K562 (cell line): ENCODE measurements around the gene RALGAPA2. TPM values are rescaled to one million over a fixed set of nuclear protein-coding genes. Genes with fewer than 3 reads are reported as not detected.

Experiments
- ATAC-seq: fragments of 200-7000 bp; cut with Tn5 transposase; 3 replicates; pipeline ENCODE4 v1.9.1; 2020; ENCODE audit warnings: moderate library complexity
- Bru-seq: library from RNA; stranded (reverse); fragments of 400-500 nt; gene quantifications from one replicate; lab custom pipeline; 2021; lab: Mats Ljungman, UMichigan
- BruChase-seq, 2 experiments: library from RNA; stranded (reverse); fragments of 400-500 nt; gene quantifications; one replicate each; lab custom pipeline; 2021; lab: Mats Ljungman, UMichigan
- BruUV-seq: library from RNA; stranded (reverse); fragments of 400-500 nt; replicated peaks from 2 replicates; lab custom pipeline; 2021; lab: Mats Ljungman, UMichigan
- CTCF ChIA-PET: fragments of 300-600 bp; formaldehyde crosslinking; extraction: SDS; loops from one replicate; lab custom pipeline; 2021; ENCODE audit warnings: low intra/inter-chr PET ratio; lab: Yijun Ruan, JAX
- POLR2A ChIA-PET: fragments of 300-600, 350-650 bp; sonication (Branson Sonifier 250); formaldehyde crosslinking; extraction: SDS; loops from one replicate; lab custom pipeline; 2021; ENCODE audit warnings: antibody characterized with exemption, inconsistent platforms; lab: Yijun Ruan, JAX
- DNase-seq, 4 experiments: peaks; one replicate each; pipeline versions ENCODE4 v3.0.0 to v3.0.0-alpha.2; 2011 to 2018; ENCODE audit warnings: low spot score in 3 of 4, mixed read lengths in 3 of 4; ENCODE audit errors: extremely low read depth in 1 of 4
- FAIRE-seq: peaks from 2 replicates; lab custom pipeline; 2011; peaks lifted over from hg19 to GRCh38; lab: Jason Lieb, UNC
- H2AFZ ChIP-seq: 2 replicates; pipeline ENCODE4 v1.6.0; 2011; ENCODE audit warnings: low read depth, low read length, control low read depth, inconsistent platforms
- H3K27ac ChIP-seq: fragments of 200-600 bp; 3 replicates; pipeline ENCODE4 v1.8.0; 2011; ENCODE audit warnings: low read depth, mild to moderate bottlenecking, control low read depth, inconsistent platforms, low read length, moderate library complexity, mixed read lengths; ENCODE audit errors: extremely low read depth
- H3K27me3 ChIP-seq, 2 experiments: fragments of 300-600 bp in 1 of 2; 2 replicates in 1 of 2; 3 replicates in 1 of 2; pipeline versions ENCODE4 v1.6.0 to v1.8.0; 2011; ENCODE audit warnings: inconsistent platforms in 2 of 2, low read length in 2 of 2, mild to moderate bottlenecking in 1 of 2, mixed read lengths in 1 of 2, moderate library complexity in 1 of 2; ENCODE audit not compliant: control insufficient read depth in 2 of 2, insufficient read depth in 2 of 2
- H3K36me3 ChIP-seq: fragments of 300-600 bp; 3 replicates; pipeline ENCODE4 v1.8.0; 2011; ENCODE audit warnings: mild to moderate bottlenecking, low read length, inconsistent platforms; ENCODE audit not compliant: control insufficient read depth, insufficient read depth
- H3K4me1 ChIP-seq, 2 experiments: fragments of 200-600 bp in 1 of 2; replicated peaks in 1 of 2; 2 replicates in 1 of 2; 3 replicates in 1 of 2; pipeline versions ENCODE4 v1.5.1 to v1.8.0; 2011; ENCODE audit warnings: inconsistent platforms in 2 of 2, low read length in 2 of 2, mild to moderate bottlenecking in 1 of 2, mixed read lengths in 1 of 2, moderate library complexity in 1 of 2; ENCODE audit not compliant: control insufficient read depth in 2 of 2, insufficient read depth in 2 of 2
- H3K4me2 ChIP-seq: 2 replicates; pipeline ENCODE4 v1.6.1; 2011; ENCODE audit warnings: low read length, control low read depth, inconsistent platforms, mixed read lengths; ENCODE audit not compliant: insufficient read depth
- H3K4me3 ChIP-seq: fragments of 200-600 bp; sonication (generic), shearing (Covaris generic); 2 replicates; pipeline ENCODE4 v1.5.1; 2016; ENCODE audit warnings: control low read depth, inconsistent platforms
- H3K79me2 ChIP-seq: fragments of 200-600 bp; 3 replicates; pipeline ENCODE4 v1.8.0; 2011; ENCODE audit warnings: low read length, inconsistent platforms; ENCODE audit not compliant: control insufficient read depth, insufficient read depth
- H3K9ac ChIP-seq, 2 experiments: 2 replicates each; pipeline versions ENCODE4 v1.6.0 to v1.6.1; 2011; ENCODE audit warnings: low read depth in 2 of 2, low read length in 2 of 2, control low read depth in 1 of 2, inconsistent platforms in 1 of 2, mild to moderate bottlenecking in 1 of 2, mixed read lengths in 1 of 2; ENCODE audit not compliant: insufficient read depth in 1 of 2
- H3K9me1 ChIP-seq: one replicate; pipeline ENCODE4 v1.6.0; 2011; ENCODE audit warnings: inconsistent platforms, mild to moderate bottlenecking, low read length, moderate library complexity; ENCODE audit not compliant: control insufficient read depth, insufficient read depth
- H3K9me3 ChIP-seq: replicated peaks from 2 replicates; pipeline ENCODE4 v1.5.1; 2011; ENCODE audit warnings: low read depth, low read length, inconsistent platforms; ENCODE audit not compliant: control insufficient read depth, insufficient read depth
- H4K20me1 ChIP-seq: replicated peaks from 2 replicates; pipeline ENCODE4 v1.6.1; 2011; ENCODE audit warnings: low read length, inconsistent platforms, mixed read lengths; ENCODE audit not compliant: control insufficient read depth, insufficient read depth
- HCFC1 ChIP-seq: IDR thresholded peaks from 2 replicates; pipeline ENCODE4 v1.6.1; 2012; ENCODE audit warnings: low read depth, low read length, improper control_type of control experiment
- HMGXB4 ChIP-seq: sonication (generic); formaldehyde crosslinking; IDR thresholded peaks from 2 replicates; pipeline ENCODE4 v1.8.1; 2023; ENCODE audit warnings: mild to moderate bottlenecking, missing genetic modification reagents
- HNRNPUL1 ChIP-seq: fragments of 200-400 bp; formaldehyde crosslinking; IDR thresholded peaks from 2 replicates; pipeline ENCODE4 v1.6.1; 2017; ENCODE audit warnings: low read length
- KDM1A ChIP-seq, 2 experiments: fragments of 450-650 bp; IDR thresholded peaks; 2 replicates each; pipeline ENCODE4 v1.6.1; 2016; ENCODE audit warnings: mild to moderate bottlenecking in 2 of 2
- MEF2D ChIP-seq: conservative IDR thresholded peaks from 2 replicates; pipeline ENCODE4 v1.6.1; 2016; ENCODE audit warnings: low read depth, missing genetic modification characterization, missing compliant biosample characterization
- NR2C1 ChIP-seq, 2 experiments: fragments of 450-650 bp; IDR thresholded peaks; 2 replicates each; pipeline ENCODE4 v1.6.1; 2017; ENCODE audit warnings: mild to moderate bottlenecking in 2 of 2, antibody characterized with exemption in 1 of 2, inconsistent platforms in 1 of 2, missing compliant biosample characterization in 1 of 2, missing genetic modification characterization in 1 of 2
- NR3C1 ChIP-seq: sonication (generic); formaldehyde crosslinking; IDR thresholded peaks from 2 replicates; pipeline ENCODE4 v1.8.1; 2022; ENCODE audit warnings: missing genetic modification reagents
- RBBP5 ChIP-seq: fragments of 200-600 bp; sonication (generic); IDR thresholded peaks from 2 replicates; pipeline ENCODE4 v1.6.1; 2012; ENCODE audit warnings: borderline replicate concordance, mild to moderate bottlenecking, low read length, control low read depth, inconsistent platforms; ENCODE audit not compliant: insufficient read depth, poor library complexity, severe bottlenecking
- TAF1 ChIP-seq: IDR thresholded peaks from 2 replicates; pipeline ENCODE4 v1.6.1; 2011; ENCODE audit warnings: mild to moderate bottlenecking, low read length, moderate library complexity; ENCODE audit not compliant: insufficient read depth, control insufficient read depth, severe bottlenecking; ENCODE audit errors: extremely low read depth
- ZBTB1 ChIP-seq: sonication (generic); formaldehyde crosslinking; IDR thresholded peaks from 2 replicates; pipeline ENCODE4 v1.8.1; 2023; ENCODE audit warnings: missing genetic modification reagents, low read depth, mild to moderate bottlenecking, borderline replicate concordance
- ZNF175 ChIP-seq: fragments of 200-800 bp; sonication (Bioruptor generic); IDR thresholded peaks from 2 replicates; pipeline ENCODE4 v1.6.1; 2016; ENCODE audit warnings: low read depth, mild to moderate bottlenecking, missing genetic modification characterization, missing compliant biosample characterization
- ZNF431 ChIP-seq: sonication (generic); formaldehyde crosslinking; IDR thresholded peaks from 2 replicates; pipeline ENCODE4 v1.8.0; 2022; ENCODE audit warnings: mild to moderate bottlenecking, missing genetic modification reagents
- WGBS: fragments of 100-300 bp; shearing (Covaris generic); methylation state at CpG from one replicate; pipeline ENCODE4 v1.1.6; 2016; ENCODE audit warnings: low coverage, mixed read lengths; ENCODE audit not compliant: insufficient coverage; ENCODE audit errors: missing lambda C conversion rate; 5-methylcytosine and 5-hydroxymethylcytosine counted together
- in situ Hi-C: fragments of 300-500 bp; cut with MboI; formaldehyde crosslinking; loops from 4 replicates; pipeline ENCODE4 v1.15.0; 2018; ENCODE audit warnings: inconsistent platforms, mixed read lengths
- intact Hi-C: fragments of 100-400 bp; cut with micrococcal nuclease; formaldehyde crosslinking; loops from 2 replicates; pipeline ENCODE4 v1.14.2; 2022
- long read RNA-seq, 3 experiments: library from polyadenylated mRNA in 2 of 3; library from RNA in 1 of 3; unstranded in 2 of 3; stranded (forward) in 1 of 3; transcript quantifications; one replicate each; pipeline ENCODE4 v2.0.0, GENCODE V29; 2019 to 2022
- polyA minus RNA-seq, 3 experiments: library from RNA; depleted of rRNA, polyadenylated mRNA; stranded (reverse); fragments of >200 nt; gene quantifications; 2 replicates each; pipeline ENCODE4 v1.2.3, GENCODE V29; 2011
- polyA plus RNA-seq, 8 experiments: library from polyadenylated mRNA; depleted of rRNA in 4 of 8; stranded (reverse) in 5 of 8; unstranded in 3 of 8; fragments of >200 nt; fragmentation: Nextera tagmentation in 2 of 8; fragmentation: Illumina TruSeq in 1 of 8; extraction: Ambion mirVana in 2 of 8; extraction: Trizol in 1 of 8; gene quantifications; 2 replicates each; pipeline versions ENCODE4 v1.2.1 to v1.2.3, GENCODE V29; 2011 to 2014; ENCODE audit warnings: inconsistent platforms in 1 of 8, missing spikeins in 1 of 8
- total RNA-seq, 7 experiments: library from RNA; depleted of rRNA in 6 of 7; stranded (reverse); fragments of >200 nt in 6 of 7; fragmentation: Illumina TruSeq in 2 of 7; extraction: Trizol in 2 of 7; gene quantifications; 2 replicates each; pipeline versions ENCODE4 v1.2.1 to v1.2.3, GENCODE V29; 2011 to 2021; ENCODE audit warnings: low replicate concordance in 1 of 7
- TF ChIP-seq, protein P1 (sequence below): fragments of 200-800 bp; sonication (Bioruptor generic); IDR thresholded peaks from 2 replicates; pipeline ENCODE4 v1.6.1; 2017; ENCODE audit warnings: missing genetic modification characterization, missing compliant biosample characterization

Gene RALGAPA2
- 4.5 and 13.9 TPM in 2 replicates for total RNA-seq (2011; cell fraction: chromatin; rRNA removed; ENCODE audit: low replicate concordance)
- 3.2 and 3.8 TPM in 2 replicates for total RNA-seq (2011; cell fraction: nucleolus; rRNA removed)
- 5.8 and 6.6 TPM in 2 replicates for total RNA-seq (2011; cell fraction: nucleoplasm; rRNA removed)
- 1.2 and 1.6 TPM in 2 replicates for total RNA-seq (2014; rRNA removed)
- total RNA-seq (2014; rRNA removed; fragmentation: Illumina TruSeq; extraction: Trizol), result 1.5 and 2.1 TPM in 2 replicates
- 1.4 and 1.6 TPM in 2 replicates for total RNA-seq (2015; rRNA removed; fragmentation: Illumina TruSeq; extraction: Trizol)
- total RNA-seq (2021), result 2.3 and 2.7 TPM in 2 replicates
- polyA plus RNA-seq (2011; rRNA removed), result 1.7 and 2.0 TPM in 2 replicates
- 0.75 and 1.5 TPM in 2 replicates for polyA plus RNA-seq (2011; cell fraction: cytosol; rRNA removed)
- polyA plus RNA-seq (2011; cell fraction: nucleus; rRNA removed), result 4.6 and 5.6 TPM in 2 replicates
- 1.1 and 2.3 TPM in 2 replicates for polyA plus RNA-seq (2012)
- polyA plus RNA-seq (2014; fragmentation: Illumina TruSeq; extraction: Trizol), result 1.6 and 2.4 TPM in 2 replicates
- under 1 TPM; 0.35 to 0.42 TPM for polyA plus RNA-seq (2014; fragmentation: Nextera tagmentation; extraction: Ambion mirVana)
- 1.2 TPM in 2 replicates for polyA plus RNA-seq (2014; rRNA removed)
- polyA minus RNA-seq (2011; rRNA and poly(A)+ RNA removed), result 4.7 and 6.6 TPM in 2 replicates
- polyA minus RNA-seq (2011; cell fraction: cytosol; rRNA and poly(A)+ RNA removed), result 1.5 and 3.2 TPM in 2 replicates
- polyA minus RNA-seq (2011; cell fraction: nucleus; rRNA and poly(A)+ RNA removed), result 7.3 and 16.2 TPM in 2 replicates
- Bru-seq, nascent RNA, result percentile 46 among the genes with signal in this experiment
- BruChase-seq, experiment 1, labeled RNA remaining after a 2-hour chase, result percentile 48 among the genes with signal in this experiment
- percentile 48 among the genes with signal in this experiment for BruChase-seq, experiment 2, labeled RNA remaining after a 6-hour chase
- long read RNA-seq, experiment 1, partial matches to known transcripts, result 4 of 6 reads
- long read RNA-seq, experiment 1, other reads (novel, unspliced or antisense), result 2 of 6 reads
- long read RNA-seq, experiment 2, result 0 reads
- long read RNA-seq, experiment 3, result 0 reads

DNA sequence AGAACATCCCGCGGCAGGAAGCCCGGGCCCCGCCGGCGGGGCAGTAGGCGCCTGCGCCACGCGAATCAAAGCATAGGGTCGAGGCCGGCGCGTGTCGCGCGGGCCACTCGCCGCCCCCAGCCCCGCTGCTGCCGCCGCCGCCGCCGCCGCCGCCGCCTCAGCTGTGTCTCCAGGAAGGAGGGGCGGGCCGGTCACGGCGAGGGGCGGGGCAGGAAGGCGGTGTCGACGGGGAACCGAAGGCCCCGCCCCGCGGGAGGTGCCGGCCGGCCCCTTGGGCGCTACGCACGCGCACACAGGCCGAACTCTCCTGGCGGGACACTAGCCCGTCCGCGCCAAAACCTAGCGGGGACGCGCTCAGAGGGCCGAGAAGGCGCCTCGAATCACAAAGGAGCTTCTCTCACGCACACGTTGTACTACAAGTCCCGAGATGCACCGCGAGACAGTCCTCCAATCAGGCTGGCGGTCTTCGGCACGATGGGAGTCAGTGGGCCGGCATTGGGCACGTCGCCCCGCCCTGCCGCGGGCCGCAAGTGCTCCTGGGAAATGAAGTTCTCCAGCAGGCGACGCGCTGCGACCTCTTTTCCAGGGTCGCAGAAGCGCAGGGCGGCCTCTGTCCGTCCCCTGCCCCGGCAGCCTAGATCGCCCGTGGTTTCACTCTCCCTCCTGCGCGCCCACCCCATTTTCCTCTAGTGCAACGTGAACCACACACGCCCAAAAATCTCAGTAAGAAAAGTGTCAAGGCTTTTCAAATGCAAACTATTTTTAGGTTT is at the start of gene RALGAPA2:
RALGAPA2 (minus strand) TSS at position 171 of the 770 bp plus-strand sequence; CDS start at position 7, 164 bp downstream.
- Histone ChIP-seq H3K4me2 (peak within 1 kb of the TSS; percentile 74), H3K27ac (peak within 1 kb of the TSS; percentile 78; the same call in 2 of the 3 replicates), H3K27me3 (no peaks in the 10 kb centered on the region), H3K36me3 (no peaks in the 10 kb centered on the region), H3K9me1 (no peaks in the 10 kb centered on the region), H4K20me1 (no peaks in the 10 kb centered on the region), H3K4me3 (peak within 1 kb of the TSS; percentile 70), H3K9me3 (no peaks in the 10 kb centered on the region), H3K79me2 (no peaks in the 10 kb centered on the region), H3K4me1 (peaks cover 13% of the 10 kb centered on the region in 2 experiments; a peak in 4 of 5 replicates), H2AFZ (peak within 1 kb of the TSS; percentile 98), H3K9ac (peak within 1 kb of the TSS; percentile 76 to 90)
- intact Hi-C loops, result no loop called here
- POLR2A ChIA-PET, result interaction anchor here (0.7 to 0.8 kb wide), 2 partner anchors 447 to 767 kb away, joined by 3 read pairs; no protein-coding TSS in a partner anchor
- in situ Hi-C loops, result no loop called here
- peak; percentile 98 for ATAC-seq
- DNase-seq, result peak; percentile 89 to 93 (median 89)
- FAIRE-seq, result peak; percentile 90
- CTCF ChIA-PET, result no interaction called here
- WGBS, result under 1% methylated on average over 24 of the region's 87 CpGs
- BruUV-seq, result no TSS peak
- TF ChIP-seq HMGXB4 (CRISPR knock-in tag) (no peak), ZNF431 (CRISPR knock-in tag) (no peak), HCFC1 (peak; percentile 93), TAF1 (peak; percentile 19), KDM1A (IDR thresholded peaks at IDR 0.05) (no peak), NR3C1 (CRISPR knock-in tag) (no peak), NR2C1 (IDR thresholded peaks at IDR 0.05) (0 out of 2 replicates have a peak, but pooled peaks have one; percentile 55), NR2C1 (tag; IDR thresholded peaks at IDR 0.05) (peak; percentile 79), HNRNPUL1 (no peak), RBBP5 (peak; percentile 30), MEF2D (no peak), ZBTB1 (CRISPR knock-in tag) (no peak), ZNF175 (CRISPR knock-in tag) (no peak)
- TF ChIP-seq, protein P1, sequence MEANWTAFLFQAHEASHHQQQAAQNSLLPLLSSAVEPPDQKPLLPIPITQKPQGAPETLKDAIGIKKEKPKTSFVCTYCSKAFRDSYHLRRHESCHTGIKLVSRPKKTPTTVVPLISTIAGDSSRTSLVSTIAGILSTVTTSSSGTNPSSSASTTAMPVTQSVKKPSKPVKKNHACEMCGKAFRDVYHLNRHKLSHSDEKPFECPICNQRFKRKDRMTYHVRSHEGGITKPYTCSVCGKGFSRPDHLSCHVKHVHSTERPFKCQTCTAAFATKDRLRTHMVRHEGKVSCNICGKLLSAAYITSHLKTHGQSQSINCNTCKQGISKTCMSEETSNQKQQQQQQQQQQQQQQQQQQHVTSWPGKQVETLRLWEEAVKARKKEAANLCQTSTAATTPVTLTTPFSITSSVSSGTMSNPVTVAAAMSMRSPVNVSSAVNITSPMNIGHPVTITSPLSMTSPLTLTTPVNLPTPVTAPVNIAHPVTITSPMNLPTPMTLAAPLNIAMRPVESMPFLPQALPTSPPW (CRISPR knock-in tag), result peak; percentile 69
